ENCODE measurements around the gene SNX3. TPM values are rescaled to one million over a fixed set of nuclear protein-coding genes. Genes with fewer than 3 reads are reported as not detected.

Gene SNX3
- total RNA-seq, 6 donors from 2014 or later = 46.1 to 173 (median 109) TPM

- Histone ChIP-seq H3K4me1 (peaks cover 5 to 15% (median 14%) of the 10 kb centered on the region in 4 donors), H3K4me3 (no peak overlapping the region), H3K36me3 (no peaks in the 10 kb centered on the region), H3K9me3 (no peaks in the 10 kb centered on the region), H3K27me3 (peaks cover 0 to 20% (median 10%) of the 10 kb centered on the region in 4 donors), H3K27ac (no peak overlapping the region)
- TF ChIP-seq EP300 (IDR thresholded peaks at IDR 0.05) = no peak
- no peak for TF ChIP-seq CTCF (IDR thresholded peaks at IDR 0.05)
- WGBS, 2 donors = 27 to 34% methylated on average over 1 of the region's 1 CpG
- no peak for DNase-seq
- ATAC-seq (ENCODE audit: low FRiP score in 2 of 2) = no peak
Observed at GRCh38 chr6:108180266-108180665, 80.6 kb downstream of the SNX3 start.

GRCh38 chr6:108179741-108180140, 81.1 kb downstream of the SNX3 start:
- Histone ChIP-seq H3K9me3 (no peaks in the 10 kb centered on the region), H3K36me3 (no peaks in the 10 kb centered on the region), H3K27me3 (peaks cover 0 to 25% (median 16%) of the 10 kb centered on the region in 4 donors), H3K27ac (no peak overlapping the region), H3K4me1 (peaks cover 5 to 18% (median 17%) of the 10 kb centered on the region in 4 donors), H3K4me3 (no peak overlapping the region)
- DNase-seq = no peak
- WGBS, 2 donors = 16 to 28% methylated on average over 4 of the region's 4 CpGs
- no peak for ATAC-seq (ENCODE audit: low FRiP score in 2 of 2)
- TF ChIP-seq EP300 (IDR thresholded peaks at IDR 0.05) = no peak
- TF ChIP-seq CTCF (IDR thresholded peaks at IDR 0.05) = no peak
- TF ChIP-seq POLR2A (IDR thresholded peaks at IDR 0.05) = no peak
- TF ChIP-seq POLR2AphosphoS5 (IDR thresholded peaks at IDR 0.05) = no peak

- Histone ChIP-seq H3K36me3 (no peaks in the 10 kb centered on the region), H3K4me1 (peaks cover 10 to 24% (median 17%) of the 10 kb centered on the region in 4 donors), H3K4me3 (peak overlapping the region in 3 of 4 donors; percentile 21 to 42 (median 37)), H3K9me3 (no peaks in the 10 kb centered on the region), H3K27ac (no peak overlapping the region), H3K27me3 (peaks cover 0 to 47% (median 25%) of the 10 kb centered on the region in 4 donors)
- 10 to 13% methylated on average over 15 to 46 of the region's 46 CpGs for WGBS, 2 donors
- DNase-seq (peak in 1 of 2 donors; percentile 75), ATAC-seq (ENCODE audit: low FRiP score in 2 of 2) (peak in 1 of 2 donors; percentile 31)
- no peak for TF ChIP-seq CTCF (IDR thresholded peaks at IDR 0.05)
Observed at GRCh38 chr6:108176281-108177089, 84.4 kb downstream of the SNX3 start.

- Histone ChIP-seq H3K4me1 (peaks cover 11 to 24% (median 18%) of the 10 kb centered on the region in 4 donors), H3K27me3 (peaks cover 0 to 53% (median 31%) of the 10 kb centered on the region in 4 donors), H3K27ac (no peak overlapping the region), H3K36me3 (no peaks in the 10 kb centered on the region), H3K9me3 (no peaks in the 10 kb centered on the region), H3K4me3 (peak overlapping the region in 3 of 4 donors; percentile 21 to 42 (median 37))
- ATAC-seq (ENCODE audit: low FRiP score in 2 of 2) (peak; percentile 37 to 72), DNase-seq (peak; percentile 49 to 83)
- TF ChIP-seq POLR2AphosphoS5 (IDR thresholded peaks at IDR 0.05) (no peak), CTCF (IDR thresholded peaks at IDR 0.05) (peak in 5 of 6 experiments; percentile 14 to 46 (median 27))
- WGBS, 2 donors = 2 to 4% methylated on average over 14 to 36 of the region's 38 CpGs
Observed at GRCh38 chr6:108175592-108176279, 85.1 kb downstream of the SNX3 start.
